NCI-H187 treated with DMSO at 0.1 percent for 48 hours (cell line): Measurements from ENCODE around the gene BEST3.
"Not testable (repeated sequence)": the region's sequence is repeated elsewhere in the genome, so short reads cannot be mapped to it uniquely, and the experiment has no call there.

Source experiments
- DNase-seq: peaks from one replicate; lab custom pipeline; 2025; lab: John Stamatoyannopoulos, UW

Gene BEST3

DNA sequence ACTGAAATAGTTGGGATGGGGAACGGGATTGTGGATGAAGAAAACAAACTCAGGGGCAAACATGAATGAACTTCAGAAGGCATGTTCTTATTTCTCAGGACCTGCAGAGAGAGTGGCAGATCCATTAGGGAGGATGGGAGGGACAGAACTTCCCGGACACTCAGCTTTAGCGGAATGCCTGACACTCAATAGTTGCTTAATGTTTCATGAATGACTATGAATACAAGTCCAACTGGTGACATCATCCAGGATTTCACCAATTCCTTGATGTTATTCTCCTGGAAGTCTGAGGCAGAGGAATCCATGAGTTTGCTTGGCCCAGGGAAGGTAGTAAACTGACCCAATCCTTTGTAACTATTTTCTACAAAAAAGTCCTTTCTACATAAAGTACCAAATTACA, 50.6 kb downstream of the BEST3 start:
- no peak for DNase-seq

DNA sequence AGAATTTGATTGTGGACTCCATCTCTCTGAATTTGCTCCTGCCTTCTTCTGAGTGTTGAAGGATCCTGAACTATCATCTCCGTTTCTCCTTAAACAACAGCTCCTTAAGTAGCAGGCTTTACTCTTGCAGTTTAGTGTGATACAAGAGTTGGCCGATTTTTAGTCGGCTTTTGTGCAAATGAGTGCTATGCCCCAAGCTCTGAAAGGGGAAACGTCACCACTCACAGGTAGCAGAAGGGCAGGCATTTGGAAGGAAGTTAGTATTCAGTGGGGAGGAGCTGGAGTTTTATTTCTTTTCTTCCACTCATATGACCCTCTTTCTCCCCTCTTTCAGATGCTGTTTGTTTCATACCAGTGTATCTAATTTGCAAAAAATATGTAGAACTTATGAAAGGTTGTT, 51.9 kb downstream of the BEST3 start:
- no peak for DNase-seq

DNA sequence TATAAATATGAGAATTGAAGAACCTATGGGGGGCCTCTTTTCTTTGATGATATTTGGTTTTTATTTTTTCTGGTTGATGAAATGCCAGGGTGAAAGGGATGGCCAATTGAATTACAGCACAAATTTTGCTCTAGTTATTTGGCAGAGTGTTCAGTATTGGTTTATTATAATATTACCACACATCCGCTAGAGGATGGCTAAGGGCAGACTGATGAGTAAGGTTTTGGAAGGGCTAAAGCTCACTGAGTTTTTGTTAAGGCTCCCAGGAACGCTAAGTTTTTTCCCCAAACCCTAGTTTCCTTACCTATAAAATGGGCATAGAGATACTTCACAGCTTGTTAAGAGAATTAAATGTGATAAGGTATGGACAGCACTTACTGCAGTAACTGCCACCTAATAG, 54.1 kb downstream of the BEST3 start:
- DNase-seq, result no peak

DNA sequence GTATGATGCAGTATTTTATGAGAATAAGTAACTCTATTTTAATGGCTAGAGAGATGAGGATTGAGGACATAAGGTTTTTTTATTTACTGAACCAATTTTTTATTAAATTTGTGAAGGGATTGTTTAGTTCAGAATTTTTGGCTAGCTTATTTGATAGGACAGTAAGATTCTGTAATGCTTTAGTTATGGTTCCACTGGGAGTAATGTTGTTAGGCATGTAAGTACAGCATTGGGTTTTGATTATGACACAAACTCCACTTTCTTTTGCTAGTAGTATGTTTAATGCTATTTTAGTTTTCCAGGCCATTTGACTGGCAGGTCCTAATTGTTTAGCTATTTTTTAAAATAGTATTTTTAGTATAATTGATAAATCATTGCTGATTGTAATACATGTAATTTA, 54.6 kb downstream of the BEST3 start:
- no peak for DNase-seq

DNA sequence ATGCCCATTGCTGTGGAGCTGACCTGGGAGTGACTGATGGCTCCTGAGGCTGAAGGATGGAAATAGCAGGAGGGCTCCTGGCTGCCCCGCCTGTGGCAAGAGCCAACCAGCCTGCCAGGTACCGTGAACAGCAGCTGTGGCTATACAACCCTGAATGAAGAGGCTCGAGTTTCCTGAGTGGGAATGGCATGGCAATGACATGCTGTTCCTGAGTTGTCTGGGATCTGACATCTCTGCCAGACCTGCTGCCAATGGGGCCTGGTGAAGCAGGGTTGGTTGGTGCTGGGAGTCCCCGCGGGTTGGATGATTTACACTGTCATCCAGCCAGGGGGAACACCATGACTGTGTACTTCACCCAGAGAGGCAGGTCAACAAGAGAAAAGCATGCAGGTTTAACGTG, 56.6 kb downstream of the BEST3 start:
- no peak for DNase-seq

DNA sequence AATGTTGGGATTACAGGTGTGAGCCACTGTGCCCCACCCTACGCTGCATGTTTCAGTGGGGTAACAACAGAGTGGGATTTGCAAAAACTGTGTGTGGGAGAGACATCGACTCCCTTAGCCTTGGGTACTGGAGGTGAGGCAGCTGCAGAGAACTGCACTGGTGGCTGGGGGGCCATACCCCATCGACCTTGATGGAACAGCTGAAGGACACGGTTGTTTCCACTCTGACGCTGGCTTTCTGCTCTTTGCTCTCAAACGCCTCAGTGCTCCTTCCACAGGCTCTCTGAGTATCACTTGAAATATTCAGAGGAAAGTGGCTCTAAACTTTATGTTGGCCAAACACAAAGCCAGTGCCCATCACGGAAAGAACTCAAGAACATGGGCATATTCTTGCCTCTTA, 57.6 kb downstream of the BEST3 start:
- no peak for DNase-seq

DNA sequence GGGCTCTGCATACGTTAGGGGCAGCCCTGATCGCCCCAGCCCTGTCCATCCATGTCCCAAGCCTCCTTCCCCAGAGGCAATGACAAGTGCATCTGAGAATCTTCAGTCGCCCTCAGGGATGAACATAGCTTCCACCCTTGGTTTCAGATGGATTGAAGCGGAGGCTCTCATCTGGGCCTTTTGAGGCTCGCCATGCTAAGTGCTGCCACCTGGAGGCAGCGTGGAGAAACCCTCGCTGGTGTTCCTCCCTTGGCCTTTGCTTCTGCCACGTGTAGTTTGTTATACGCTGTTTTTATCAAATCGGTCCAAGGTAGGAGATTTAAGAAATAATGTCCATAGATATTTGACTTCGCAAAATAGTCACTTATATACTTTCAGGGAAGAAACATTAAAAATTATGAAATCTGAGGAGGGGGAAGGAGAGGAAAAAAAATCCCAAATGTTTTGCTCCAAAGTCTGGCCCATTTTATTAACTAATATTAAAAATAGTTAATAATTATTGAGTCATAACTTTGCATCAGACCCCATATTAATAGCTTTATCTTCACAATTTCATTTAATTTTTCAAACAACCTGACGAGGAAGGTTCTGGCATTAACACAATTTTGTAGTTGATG, 59.6 kb downstream of the BEST3 start:
- DNase-seq, result no peak

DNA sequence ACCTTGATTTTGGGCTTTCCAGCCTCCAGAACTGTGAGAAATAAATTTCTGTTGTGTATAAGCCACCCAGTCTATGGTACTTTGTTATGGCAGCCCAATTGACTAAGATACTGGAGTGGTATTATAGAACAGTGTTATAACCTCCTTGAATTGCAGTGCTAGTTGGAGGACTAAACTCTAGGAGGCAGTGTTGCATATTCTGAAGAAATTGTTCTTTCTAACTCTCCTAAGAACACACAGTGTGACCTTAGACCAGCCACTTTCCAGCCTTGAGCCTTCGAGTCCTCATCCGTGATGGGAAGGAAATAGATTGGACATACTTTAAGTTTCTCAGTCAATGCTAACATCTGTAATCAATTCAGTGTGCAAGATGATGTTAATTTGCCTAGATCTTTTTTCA, 66.0 kb downstream of the BEST3 start:
- DNase-seq, result no peak

DNA sequence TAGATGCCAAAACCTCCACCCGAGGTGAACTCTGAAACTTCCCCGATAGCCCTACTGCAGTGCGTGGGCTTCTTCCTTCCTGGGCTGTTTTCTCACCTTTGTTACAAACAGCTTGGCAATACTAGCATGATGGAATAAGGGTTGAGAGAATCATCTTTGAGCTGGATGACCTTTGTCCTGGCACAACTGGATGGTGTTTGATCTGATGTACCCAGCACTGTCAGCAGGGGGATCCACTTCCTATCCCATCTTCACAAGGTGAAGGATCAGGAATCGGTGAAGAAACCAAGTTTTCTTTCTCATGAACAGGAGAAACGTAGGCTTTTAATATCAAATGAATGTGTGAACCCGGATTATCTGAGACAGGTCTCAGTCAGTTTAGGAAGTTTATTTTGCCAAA, 68.9 kb downstream of the BEST3 start:
- DNase-seq, result no peak

DNA sequence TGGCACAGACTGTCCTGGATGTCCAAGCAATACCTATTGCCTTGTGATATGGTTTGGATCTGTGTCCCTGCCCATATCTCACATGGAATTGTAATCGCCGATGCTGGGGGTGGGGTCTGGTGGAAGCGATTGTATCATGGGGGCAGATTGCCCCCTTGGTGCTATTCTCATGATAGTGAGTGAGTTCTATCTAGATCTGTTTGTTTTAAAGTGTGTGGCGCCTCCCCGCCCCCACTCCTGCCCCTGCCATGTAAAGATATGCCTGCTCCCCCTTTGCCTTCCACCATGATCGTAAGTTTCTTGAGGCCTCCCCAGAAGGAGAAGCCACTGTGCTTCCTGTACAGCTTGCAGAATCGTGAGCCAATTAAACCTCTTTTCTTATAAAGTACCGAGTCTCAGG, 71.6 kb downstream of the BEST3 start:
- no peak for DNase-seq

DNA sequence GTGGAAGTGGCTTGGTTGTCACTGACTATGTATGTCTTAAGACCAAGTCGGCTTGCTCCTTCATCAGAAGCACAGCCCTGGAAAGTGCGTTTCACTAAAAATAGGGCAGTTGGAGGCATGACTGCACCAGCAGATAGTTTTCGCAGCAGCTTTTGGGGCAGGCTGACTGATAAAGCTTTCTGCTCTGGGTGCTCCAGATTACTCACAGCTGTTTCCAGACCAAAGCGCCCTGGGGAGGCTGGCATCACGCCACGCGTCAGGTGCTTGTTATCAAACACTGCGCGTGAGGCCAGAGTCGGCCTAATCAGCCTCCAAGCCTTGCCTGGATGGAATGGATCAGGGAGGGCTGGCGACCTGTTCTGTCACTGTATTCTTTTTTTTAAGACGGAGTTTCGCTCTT, 75.1 kb downstream of the BEST3 start:
- DNase-seq, result no peak

DNA sequence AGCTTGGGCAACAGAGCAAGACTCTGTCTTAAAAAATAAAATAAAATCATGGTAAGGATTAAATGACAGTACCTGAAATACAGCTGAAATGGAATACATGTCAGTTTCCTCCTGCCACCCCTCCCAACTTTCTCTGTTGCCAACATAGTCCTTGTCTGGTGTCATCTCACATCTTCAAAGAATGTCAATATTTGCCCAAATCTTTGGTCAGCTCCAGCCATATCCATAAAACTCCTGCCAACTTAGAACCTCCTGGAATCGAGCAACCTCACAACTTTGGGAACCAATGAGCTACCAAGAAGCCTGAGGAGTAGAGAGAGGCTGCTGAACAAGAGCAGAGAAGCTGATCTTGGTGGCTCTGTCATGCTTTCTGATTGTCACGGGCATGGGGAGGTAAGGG, 77.6 kb downstream of the BEST3 start:
- DNase-seq, result no peak

DNA sequence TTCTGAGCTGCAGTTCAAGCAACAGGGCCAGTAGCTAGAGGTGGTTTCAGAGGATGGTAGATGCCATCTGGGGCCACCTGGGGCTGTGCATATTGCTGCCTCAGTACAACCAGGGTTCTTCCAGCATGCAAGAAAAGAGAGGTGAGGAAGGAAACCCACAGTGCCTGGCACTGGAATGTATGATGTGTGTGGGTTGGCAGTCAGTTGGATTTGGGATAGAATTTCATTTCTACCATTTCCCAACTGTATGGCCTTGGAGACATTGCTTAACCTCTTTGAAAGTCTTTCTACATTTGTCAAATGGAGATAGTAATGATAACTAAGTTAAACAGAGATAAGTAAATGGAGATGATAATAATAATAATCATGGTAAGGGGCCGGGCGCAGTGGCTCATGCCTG, 78.2 kb downstream of the BEST3 start:
- DNase-seq, result no peak

DNA sequence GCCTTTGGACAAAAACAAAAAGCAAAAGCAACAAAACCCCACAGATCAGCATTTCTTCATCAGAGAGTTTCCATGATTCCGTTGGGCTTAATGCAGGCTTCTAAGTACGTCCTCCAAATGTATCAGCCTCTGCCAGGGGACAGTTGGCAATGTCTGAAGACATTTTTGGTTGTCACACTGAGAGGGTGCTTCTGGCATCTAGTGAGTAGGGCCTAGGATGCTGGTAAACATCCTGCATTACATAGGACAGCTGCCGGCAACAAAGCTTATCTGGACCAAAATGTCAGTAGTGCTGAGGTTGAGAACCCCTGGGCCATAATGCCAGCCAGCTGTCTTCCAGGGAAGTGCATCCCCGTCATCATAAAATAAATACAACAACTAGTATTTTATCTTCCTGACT, 79.0 kb downstream of the BEST3 start:
- DNase-seq, result no peak

DNA sequence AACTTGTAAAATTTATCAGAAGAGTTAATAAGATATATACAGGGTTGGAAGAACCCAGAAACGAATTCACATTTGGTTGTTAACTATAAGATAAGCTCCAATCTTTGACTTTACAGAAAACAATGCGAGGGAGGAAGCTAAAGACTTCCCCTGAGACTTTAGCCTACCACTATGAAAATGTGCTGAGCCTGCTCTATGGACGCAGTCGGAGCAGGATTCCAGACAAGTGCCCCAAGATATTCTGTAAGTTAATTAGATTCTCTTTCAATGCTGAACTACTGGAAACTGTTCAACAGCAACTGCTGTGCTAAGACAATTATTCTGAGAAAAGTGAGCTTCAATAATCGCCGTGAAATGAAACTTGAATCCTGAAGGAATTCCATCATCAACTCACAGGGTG, 80.1 kb downstream of the BEST3 start:
- DNase-seq, result no peak

DNA sequence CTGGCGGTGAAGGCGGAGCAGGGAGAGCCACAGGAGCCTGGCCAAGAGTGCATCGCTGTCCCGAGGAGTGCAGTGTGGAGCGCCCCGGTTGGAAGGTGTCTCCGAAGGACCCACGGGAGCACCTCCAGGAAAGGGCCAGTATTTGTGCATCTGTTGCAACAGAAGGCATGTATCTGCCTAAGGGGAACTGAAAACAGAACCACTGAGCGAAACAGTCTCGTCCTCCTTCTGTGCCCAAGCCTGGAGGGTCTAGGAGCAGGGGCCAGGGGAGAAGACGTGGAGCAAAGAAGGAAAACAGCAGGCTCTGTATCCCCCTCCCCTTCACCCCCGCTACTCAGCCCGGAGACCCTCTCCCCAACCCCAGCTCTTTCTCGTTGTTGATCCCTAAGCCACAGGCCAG, 83.1 kb downstream of the BEST3 start:
- DNase-seq, result no peak

DNA sequence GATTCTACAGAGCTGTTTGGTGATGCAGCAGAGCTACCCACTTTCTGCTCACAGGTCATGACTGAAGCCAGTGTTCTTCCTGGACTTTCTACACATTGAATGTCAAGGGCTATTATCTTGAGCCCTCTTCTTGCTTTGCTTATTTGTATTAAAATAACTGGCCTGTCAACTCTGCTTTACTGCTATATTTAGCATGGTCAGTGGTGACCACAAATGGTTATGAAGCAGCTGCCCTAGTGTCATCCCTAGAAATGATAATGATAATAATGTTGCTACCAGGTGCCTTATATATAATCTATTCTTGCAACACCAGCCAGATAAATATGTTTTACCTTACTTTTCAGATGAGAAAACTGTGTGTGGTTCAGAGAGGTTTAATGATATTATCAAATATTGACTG, 85.8 kb downstream of the BEST3 start:
- no peak for DNase-seq

DNA sequence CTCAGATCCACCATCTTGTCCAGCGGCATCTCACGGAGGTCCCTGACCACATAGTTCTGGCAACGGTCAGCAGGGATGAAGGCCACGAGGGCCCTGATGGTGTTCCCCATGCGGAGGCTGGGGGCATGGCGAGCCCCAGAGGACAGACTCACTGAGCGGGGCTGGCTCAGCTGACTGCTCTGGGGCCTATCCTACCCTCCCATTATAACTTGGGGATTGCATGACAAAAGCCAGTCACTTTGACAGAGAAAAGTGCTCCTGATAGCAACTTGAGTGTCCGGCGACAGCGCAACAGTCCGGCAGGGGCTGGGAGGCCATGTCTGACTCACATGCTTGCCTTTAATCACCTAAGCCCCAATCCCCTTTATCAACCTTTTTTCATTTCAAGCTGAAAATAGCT, 88.4 kb downstream of the BEST3 start, which contains the start of gene LRRC10:
Gene LRRC10, minus strand, starts transcription at position 179 of the 400 bp plus-strand sequence. Its CDS starts 69 bp downstream, at position 110.
- DNase-seq, result no peak

DNA sequence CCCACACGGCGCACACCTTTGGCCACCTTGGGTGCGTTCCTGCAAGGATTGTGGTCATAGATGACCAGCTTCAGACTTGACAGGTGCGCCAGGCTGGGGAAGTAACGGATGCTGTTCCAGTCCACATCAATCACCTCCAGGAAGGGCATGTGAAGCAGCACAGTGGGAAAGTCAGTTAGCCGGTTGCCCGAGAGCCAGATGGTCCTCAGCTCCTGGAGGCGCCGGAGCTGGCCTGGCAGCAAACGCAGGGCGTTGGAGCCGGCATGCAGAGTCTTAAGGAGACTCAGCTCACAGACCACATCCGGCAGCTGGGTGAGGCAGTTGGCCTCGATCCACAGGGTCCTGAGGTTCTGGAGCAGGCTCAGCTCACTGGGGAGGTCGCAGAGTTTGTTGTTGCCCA, 89.0 kb downstream of the BEST3 start:
- no peak for DNase-seq

DNA sequence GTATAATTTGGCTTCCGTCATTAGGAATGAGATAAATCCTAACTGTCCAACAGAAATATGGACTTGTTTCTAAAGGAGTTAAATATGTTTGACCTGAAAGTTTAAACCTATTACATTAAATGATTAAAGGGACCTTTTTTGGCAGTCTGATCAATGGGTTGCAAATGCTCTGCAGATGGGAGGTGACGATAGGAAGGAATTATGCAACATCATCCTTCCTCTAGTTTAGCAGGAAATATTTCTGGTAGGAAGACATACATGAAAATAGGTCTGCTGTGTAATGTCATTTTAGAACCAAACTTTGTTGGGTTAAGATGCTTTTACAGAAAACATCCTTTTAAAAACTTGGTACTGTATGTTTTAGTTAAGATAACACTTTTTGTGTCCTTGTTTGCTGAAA, 91.0 kb downstream of the BEST3 start:
- no peak for DNase-seq

DNA sequence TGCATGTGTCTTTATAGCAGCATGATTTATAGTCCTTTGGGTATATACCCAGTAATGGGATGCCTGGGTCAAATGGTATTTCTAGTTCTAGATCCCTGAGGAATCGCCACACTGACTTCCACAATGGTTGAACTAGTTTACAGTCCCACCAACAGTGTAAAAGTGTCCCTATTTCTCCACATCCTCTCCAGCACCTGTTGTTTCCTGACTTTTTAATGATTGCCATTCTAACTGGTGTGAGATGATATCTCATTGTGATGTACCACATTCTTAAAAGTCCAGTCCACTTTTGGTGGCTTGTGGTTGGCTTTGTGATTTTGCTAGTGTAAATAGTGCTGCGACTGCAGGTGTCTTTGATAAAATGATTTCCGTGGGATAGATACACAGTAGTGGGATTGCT, 94.8 kb downstream of the BEST3 start:
- not testable (repeated sequence) for DNase-seq
